DND-41 (cell line): ENCODE measurements around the gene ATAD3A.
"Not testable (repeated sequence)": the region's sequence is repeated elsewhere in the genome, so short reads cannot be mapped to it uniquely, and the experiment has no call there.

ENCODE experiments used
- EZH2 ChIP-seq: IDR thresholded peaks from 3 replicates; pipeline ENCODE4 v1.6.1; 2012; ENCODE audit warnings: borderline replicate concordance, low read depth, mild to moderate bottlenecking, moderate library complexity, low read length, inconsistent platforms; ENCODE audit not compliant: severe bottlenecking
- TF ChIP-seq, protein P1 (sequence below): IDR thresholded peaks from 2 replicates; pipeline ENCODE4 v1.5.1; 2012; ENCODE audit warnings: borderline replicate concordance, low read length, moderate library complexity, mild to moderate bottlenecking; ENCODE audit not compliant: poor library complexity, severe bottlenecking; ENCODE audit errors: extremely low read depth

DNA sequence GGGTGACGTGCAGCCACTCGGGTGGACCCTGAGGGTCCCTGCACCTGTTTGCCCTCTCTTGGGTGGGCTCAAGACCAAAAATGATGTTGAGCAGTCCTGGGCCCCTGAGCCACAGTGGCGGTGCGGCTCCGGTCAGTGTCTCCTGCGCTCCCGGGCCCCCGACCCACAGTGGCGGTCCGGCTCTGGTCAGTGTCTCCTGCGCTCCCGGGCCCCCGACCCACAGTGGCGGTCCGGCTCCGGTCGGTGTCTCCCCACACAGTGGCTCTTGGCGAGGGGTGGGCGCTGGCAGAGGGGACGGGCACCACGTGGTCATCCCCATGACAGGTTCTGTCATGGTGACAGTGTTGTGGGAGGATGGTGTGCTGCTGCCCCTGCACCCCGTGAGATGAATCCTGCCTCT, 17.7 kb upstream of the ATAD3A start:
- TF ChIP-seq, protein P1, sequence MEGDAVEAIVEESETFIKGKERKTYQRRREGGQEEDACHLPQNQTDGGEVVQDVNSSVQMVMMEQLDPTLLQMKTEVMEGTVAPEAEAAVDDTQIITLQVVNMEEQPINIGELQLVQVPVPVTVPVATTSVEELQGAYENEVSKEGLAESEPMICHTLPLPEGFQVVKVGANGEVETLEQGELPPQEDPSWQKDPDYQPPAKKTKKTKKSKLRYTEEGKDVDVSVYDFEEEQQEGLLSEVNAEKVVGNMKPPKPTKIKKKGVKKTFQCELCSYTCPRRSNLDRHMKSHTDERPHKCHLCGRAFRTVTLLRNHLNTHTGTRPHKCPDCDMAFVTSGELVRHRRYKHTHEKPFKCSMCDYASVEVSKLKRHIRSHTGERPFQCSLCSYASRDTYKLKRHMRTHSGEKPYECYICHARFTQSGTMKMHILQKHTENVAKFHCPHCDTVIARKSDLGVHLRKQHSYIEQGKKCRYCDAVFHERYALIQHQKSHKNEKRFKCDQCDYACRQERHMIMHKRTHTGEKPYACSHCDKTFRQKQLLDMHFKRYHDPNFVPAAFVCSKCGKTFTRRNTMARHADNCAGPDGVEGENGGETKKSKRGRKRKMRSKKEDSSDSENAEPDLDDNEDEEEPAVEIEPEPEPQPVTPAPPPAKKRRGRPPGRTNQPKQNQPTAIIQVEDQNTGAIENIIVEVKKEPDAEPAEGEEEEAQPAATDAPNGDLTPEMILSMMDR, result not testable (repeated sequence)
- not testable (repeated sequence) for TF ChIP-seq EZH2
